HepG2 (cell line): ENCODE results near the gene HEATR1. TPM values are rescaled to one million over a fixed set of nuclear protein-coding genes. Genes with fewer than 3 reads are reported as not detected.

ENCODE experiments used
- ARID5B ChIP-seq: IDR thresholded peaks from 2 replicates; pipeline ENCODE4 v1.4.0; 2020; ENCODE audit warnings: mild to moderate bottlenecking, missing genetic modification reagents
- CBFB ChIP-seq: sonication (generic); formaldehyde crosslinking; IDR thresholded peaks from 2 replicates; pipeline ENCODE4 v1.4.0; 2020; ENCODE audit warnings: missing genetic modification reagents
- CCAR2 ChIP-seq: fragments of 200-400 bp; formaldehyde crosslinking; optimal IDR thresholded peaks from 2 replicates; pipeline ENCODE3; 2018; ENCODE audit warnings: low read depth, mild to moderate bottlenecking, low read length, moderate library complexity
- CREB3 ChIP-seq: sonication (generic); formaldehyde crosslinking; IDR thresholded peaks from 2 replicates; pipeline ENCODE4 v1.5.0; 2020; ENCODE audit warnings: missing genetic modification reagents
- JUNB ChIP-seq: sonication (generic); formaldehyde crosslinking; IDR thresholded peaks from 2 replicates; pipeline ENCODE4 v1.8.0; 2022; ENCODE audit warnings: missing genetic modification reagents, mild to moderate bottlenecking, borderline replicate concordance
- NFIB ChIP-seq: sonication (generic); formaldehyde crosslinking; IDR thresholded peaks from 2 replicates; pipeline ENCODE4 v1.9.0; 2021; ENCODE audit warnings: missing genetic modification reagents, mild to moderate bottlenecking, borderline replicate concordance
- NRL ChIP-seq: sonication (generic); formaldehyde crosslinking; IDR thresholded peaks from 2 replicates; pipeline ENCODE4 v1.5.0; 2020; ENCODE audit warnings: missing genetic modification reagents, mild to moderate bottlenecking, moderate library complexity, borderline replicate concordance
- PHF21A ChIP-seq: sonication (generic); formaldehyde crosslinking; IDR thresholded peaks from 2 replicates; pipeline ENCODE4 v1.5.0; 2020; ENCODE audit warnings: mild to moderate bottlenecking, missing genetic modification reagents
- PRPF4 ChIP-seq: fragments of 200-400 bp; formaldehyde crosslinking; IDR thresholded peaks from 2 replicates; pipeline ENCODE4 v1.6.1; 2016; ENCODE audit warnings: low read length, low read depth; ENCODE audit not compliant: poor library complexity, severe bottlenecking
- REPIN1 ChIP-seq: sonication (generic); formaldehyde crosslinking; IDR thresholded peaks from 2 replicates; pipeline ENCODE4 v1.8.0; 2022; ENCODE audit warnings: missing genetic modification reagents, low read depth, mild to moderate bottlenecking, borderline replicate concordance
- REST ChIP-seq, 2 experiments: IDR thresholded peaks; 2 replicates each; pipeline ENCODE4 v1.6.1; 2011 to 2012; ENCODE audit warnings: low read length in 2 of 2, borderline replicate concordance in 1 of 2, low read depth in 1 of 2, mild to moderate bottlenecking in 1 of 2, moderate library complexity in 1 of 2
- RFX1 ChIP-seq: fragments of 450-650 bp; IDR thresholded peaks from 2 replicates; pipeline ENCODE4 v1.6.1; 2017
- SNAI1 ChIP-seq: sonication (generic); formaldehyde crosslinking; IDR thresholded peaks from 2 replicates; pipeline ENCODE4 v1.5.0; 2020; ENCODE audit warnings: mild to moderate bottlenecking, missing genetic modification reagents, borderline replicate concordance
- SOX13 ChIP-seq, 3 experiments: fragments of 450-650 bp in 1 of 3; sonication (generic) in 1 of 3; formaldehyde crosslinking in 1 of 3; IDR thresholded peaks in 2 of 3; conservative IDR thresholded peaks in 1 of 3; 2 replicates each; pipeline versions ENCODE4 v1.5.0 to v1.6.1; 2016 to 2020; ENCODE audit warnings: antibody characterized with exemption in 1 of 3, mild to moderate bottlenecking in 1 of 3, missing compliant biosample characterization in 1 of 3, missing genetic modification reagents in 1 of 3, moderate library complexity in 1 of 3
- TEAD3 ChIP-seq: optimal IDR thresholded peaks from 2 replicates; pipeline ENCODE3; 2016; ENCODE audit warnings: borderline replicate concordance
- TGIF2 ChIP-seq: IDR thresholded peaks from 2 replicates; pipeline ENCODE4 v1.6.1; 2016; ENCODE audit warnings: control low read depth, missing compliant biosample characterization
- ZNF260 ChIP-seq: sonication (generic); formaldehyde crosslinking; IDR thresholded peaks from 2 replicates; pipeline ENCODE4 v1.4.0; 2020; ENCODE audit warnings: missing genetic modification reagents, low read depth, mild to moderate bottlenecking, borderline replicate concordance
- ZNF329 ChIP-seq: sonication (generic); formaldehyde crosslinking; IDR thresholded peaks from 2 replicates; pipeline ENCODE4 v1.9.0; 2021; ENCODE audit warnings: low read depth, mild to moderate bottlenecking, missing genetic modification reagents
- ZNF766 ChIP-seq: sonication (generic); formaldehyde crosslinking; IDR thresholded peaks from 2 replicates; pipeline ENCODE4 v1.5.0; 2020; ENCODE audit warnings: missing genetic modification reagents, borderline replicate concordance
- polyA plus RNA-seq, 8 experiments: library from polyadenylated mRNA; depleted of rRNA in 3 of 8; stranded (reverse) in 7 of 8; unstranded in 1 of 8; fragments of >200 nt; fragmentation: Illumina TruSeq in 4 of 8; extraction: Trizol in 4 of 8; gene quantifications; 2 replicates each; pipeline versions ENCODE4 v1.2.1 to v1.2.3, GENCODE V29; 2011 to 2016; ENCODE audit warnings: low read depth in 4 of 8, missing spikeins in 1 of 8, mixed read lengths in 1 of 8; ENCODE audit not compliant: insufficient read depth in 1 of 8
- total RNA-seq, 5 experiments: library from RNA; depleted of rRNA; stranded (reverse); fragments of >200 nt; fragmentation: Illumina TruSeq; extraction: Trizol; gene quantifications; 2 replicates each; pipeline ENCODE4 v1.2.3, GENCODE V29; 2016; ENCODE audit warnings: low read depth in 1 of 5

HEATR1 gene
- total and polyA plus RNA-seq, 2 of the 13 experiments (the other 11 are each of a cell fraction or from before 2014, with no cell fraction given), result 10.2 to 45.8 TPM

- TF ChIP-seq ARID5B (CRISPR knock-in tag) (peak; percentile 69), ZNF260 (no peak), SNAI1 (CRISPR knock-in tag) (no peak), CREB3 (CRISPR knock-in tag) (no peak), PRPF4 (no peak), REST (IDR thresholded peaks at IDR 0.05; ENCODE audit: borderline replicate concordance in 1 of 2, low read depth in 1 of 2, low read length in 2 of 2) (peak in 1 of 2 experiments; percentile 69; a peak in 1 of 4 replicates), ZNF329 (no peak), CBFB (CRISPR knock-in tag) (peak; percentile 26; the same call in 1 of the 2 replicates), REPIN1 (CRISPR knock-in tag) (peak; percentile 83), TGIF2 (peak; percentile 95), ZNF766 (CRISPR knock-in tag) (0 out of 2 replicates have a peak, but pooled peaks have one; percentile 49), NFIB (CRISPR knock-in tag) (no peak), SOX13 (IDR thresholded peaks at IDR 0.05) (no peak), SOX13 (CRISPR knock-in tag; conservative IDR thresholded peaks at IDR 0.05 in 1 of 2, IDR thresholded peaks at IDR 0.05 in 1 of 2) (peak in 1 of 2 experiments; percentile 57; a peak in 2 of 4 replicates), PHF21A (CRISPR knock-in tag) (peak; percentile 53; the same call in 1 of the 2 replicates), NRL (CRISPR knock-in tag) (0 out of 2 replicates have a peak, but pooled peaks have one; percentile 50), CCAR2 (no peak), JUNB (CRISPR knock-in tag) (no peak), RFX1 (no peak), TEAD3 (peak; percentile 92)
These were observed at the start of gene HEATR1 (continued) for GRCh38 chr1:236603991-236604904.
